LHCN-M2 (cell line): Measurements from ENCODE around the gene NOL11. TPM values are rescaled to one million over a fixed set of nuclear protein-coding genes. Genes with fewer than 3 reads are reported as not detected.
A peak's percentile ranks its signal among the peaks of the same experiment; 100 is the strongest.
"Not testable (repeated sequence)": the region's sequence is repeated elsewhere in the genome, so short reads cannot be mapped to it uniquely, and the experiment has no call there.

Experiments
- DNase-seq: peaks from one replicate; pipeline ENCODE4 v3.0.0-alpha.2; 2012; ENCODE audit warnings: low read depth
- total RNA-seq: library from RNA; depleted of rRNA; stranded (reverse); fragments of >200 nt; gene quantifications from 2 replicates; pipeline ENCODE4 v1.2.3, GENCODE V29; 2014

Gene NOL11
- total RNA-seq, 1 experiment from 2014 or later, result 59.5 TPM

DNA sequence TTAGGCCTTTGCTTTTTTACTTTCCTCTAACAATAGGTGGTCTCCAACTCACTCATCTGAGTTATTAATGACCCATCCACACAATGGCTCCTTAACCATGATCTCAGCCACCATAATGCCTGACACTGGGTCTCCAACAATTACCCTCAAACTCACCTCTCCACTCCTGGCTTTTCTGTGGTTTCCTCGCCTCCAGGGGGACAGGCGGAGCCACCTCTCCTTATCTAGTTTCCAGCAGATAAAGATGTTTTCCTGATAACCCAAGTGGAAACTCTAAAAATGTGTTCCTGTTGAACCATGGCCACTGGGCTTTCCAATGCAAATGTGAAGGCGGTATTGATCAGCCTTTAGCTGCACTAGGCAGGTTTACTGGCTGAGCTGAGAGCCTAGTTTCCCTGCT lies 9.4 kb upstream of the NOL11 start:
- DNase-seq, result no peak

DNA sequence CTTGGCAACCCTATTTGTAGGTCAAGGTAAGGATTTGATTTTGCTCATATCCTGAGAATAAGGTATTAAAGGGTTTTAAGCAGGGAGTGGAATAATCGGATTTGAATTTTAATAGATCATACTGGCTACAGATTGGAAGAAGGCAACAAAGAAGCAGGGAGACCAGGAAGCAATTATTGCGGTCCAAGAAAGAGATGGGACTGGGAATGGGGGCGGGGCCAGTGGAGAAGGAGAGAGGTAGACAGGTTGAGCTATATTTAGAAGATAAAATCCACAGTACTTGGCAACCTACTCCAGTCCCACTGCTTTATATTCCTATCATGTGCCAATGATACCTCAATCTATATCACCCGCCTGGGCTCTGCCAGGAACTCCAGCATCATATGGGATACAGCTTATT lies 5.8 kb upstream of the NOL11 start:
- DNase-seq, result no peak

DNA sequence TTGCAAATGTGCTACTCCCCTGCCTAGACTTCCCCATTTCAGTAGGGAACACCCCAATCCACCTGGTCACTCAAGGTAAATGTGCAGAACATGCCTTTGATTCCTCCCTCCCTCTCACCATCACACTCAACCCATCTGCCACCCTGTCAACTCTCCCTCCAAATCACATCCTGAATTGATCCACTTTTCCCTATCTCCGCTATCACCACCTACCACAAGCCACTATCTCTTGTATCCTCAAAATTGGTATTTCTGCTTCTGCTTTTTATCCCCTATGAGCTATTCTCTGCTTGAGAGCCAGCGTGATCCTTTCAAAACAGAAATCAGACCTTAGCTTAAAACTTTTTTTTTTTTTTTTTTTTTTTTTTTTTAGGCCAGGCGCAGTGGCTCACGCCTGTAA lies 5.4 kb upstream of the NOL11 start:
- DNase-seq, result no peak

DNA sequence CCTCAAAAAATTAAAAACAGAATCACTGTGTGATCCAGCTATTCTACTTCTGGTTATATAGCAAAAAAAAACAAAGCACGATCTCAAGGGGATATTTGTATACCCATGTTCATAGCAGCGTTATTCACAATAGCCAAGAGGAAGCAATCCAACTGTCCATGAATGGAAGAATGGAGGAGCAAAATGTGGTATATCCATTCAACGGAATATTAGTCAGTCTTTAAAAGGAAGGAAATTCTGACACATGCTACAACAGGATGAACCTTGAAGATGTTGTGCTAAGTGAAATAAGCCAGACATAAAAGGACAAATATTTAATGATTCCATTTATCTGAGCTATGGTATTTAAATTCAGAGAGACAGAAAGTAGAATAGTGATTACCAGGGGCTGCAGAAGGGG lies 4.6 kb upstream of the NOL11 start:
- no peak for DNase-seq

DNA sequence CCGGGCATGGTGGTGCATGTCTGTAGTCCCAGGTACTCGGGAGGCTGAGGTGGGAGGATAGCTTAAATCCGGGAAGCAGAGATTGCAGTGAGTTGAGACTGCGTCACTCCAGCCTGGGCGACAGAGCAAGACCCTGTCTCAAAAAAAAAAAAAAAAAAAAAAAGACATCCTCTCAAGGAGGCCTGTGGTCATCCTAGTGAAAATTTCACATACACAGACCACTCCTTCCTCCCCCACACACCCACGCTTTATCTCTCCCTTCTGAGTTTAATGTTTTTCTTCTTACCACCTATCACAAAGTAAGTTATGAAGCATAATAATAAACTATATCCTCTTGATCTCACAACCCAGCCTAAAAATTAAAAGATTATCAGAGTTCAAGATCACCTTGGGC lies 1.3 kb upstream of the NOL11 start:
- no peak for DNase-seq

DNA sequence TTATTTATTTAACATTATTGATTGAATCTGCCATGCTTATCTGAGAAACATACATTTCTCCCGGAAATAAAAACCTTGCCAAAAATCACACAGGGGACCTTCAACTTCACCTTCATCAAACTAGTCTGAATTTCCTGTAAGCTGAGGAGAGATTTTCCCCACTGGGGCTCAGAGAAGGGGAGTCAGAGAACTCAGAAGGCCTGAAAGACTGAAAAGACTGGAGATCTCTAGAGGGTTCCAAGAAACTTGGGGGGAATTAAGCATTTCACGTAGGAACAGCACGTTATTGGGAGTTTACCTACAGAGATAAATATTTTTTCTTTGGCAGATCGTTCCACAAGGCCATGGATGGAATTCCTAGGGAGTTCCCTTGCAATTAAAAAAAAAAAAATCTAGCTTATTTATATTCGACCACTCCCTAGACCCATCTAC lies 528 bp upstream of the NOL11 start:
- DNase-seq, result no peak

DNA sequence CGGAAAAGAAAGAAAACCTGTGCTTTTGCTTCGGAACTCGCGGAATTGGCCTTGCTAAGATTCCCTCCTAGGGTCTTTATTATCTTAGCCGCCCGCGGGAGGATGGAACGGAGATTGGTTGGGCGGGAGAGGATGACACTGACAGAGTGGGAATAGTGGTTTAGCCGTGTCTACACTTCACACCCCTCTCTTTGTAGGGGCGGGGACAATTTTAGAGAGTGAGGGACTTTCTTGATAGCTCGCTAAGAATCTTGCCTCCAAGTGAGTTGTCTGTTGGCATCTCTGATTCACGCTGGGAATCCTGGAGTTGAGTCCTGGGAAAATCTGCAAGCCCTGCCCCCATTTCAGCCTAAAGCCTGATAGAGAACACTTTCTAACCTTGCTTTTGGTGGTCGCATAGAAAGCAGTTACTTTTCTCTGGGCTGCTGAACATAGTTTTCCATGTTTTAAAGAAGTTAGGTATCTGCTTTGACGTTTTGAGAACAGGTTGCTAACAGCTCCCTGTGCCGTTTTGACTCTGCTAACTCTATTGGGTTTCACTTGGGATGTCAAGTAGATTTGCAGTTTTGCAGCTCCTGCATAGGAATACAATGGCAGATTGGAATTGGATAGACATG lies 697 bp downstream of the NOL11 start:
- peak; percentile 43 for DNase-seq

DNA sequence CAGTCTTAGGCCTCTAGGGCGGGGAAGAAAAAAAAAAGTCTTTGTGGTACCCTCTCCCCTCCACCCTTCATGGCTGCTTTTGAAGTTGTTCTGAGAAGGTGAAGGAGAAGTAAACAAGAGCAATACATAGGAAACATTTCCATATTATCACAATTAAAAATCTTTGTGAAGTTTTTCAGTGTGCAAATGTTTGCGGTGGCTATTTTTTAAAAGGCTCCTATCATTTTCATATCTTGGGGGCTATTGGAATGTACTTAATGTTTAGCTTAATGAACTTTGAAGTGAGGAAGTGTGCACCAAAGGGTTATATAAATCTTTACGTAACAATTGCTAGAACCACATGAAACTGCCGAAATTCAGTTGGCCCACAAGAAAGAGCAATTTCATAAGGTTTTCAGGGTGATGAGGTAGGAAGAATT lies 7.6 kb downstream of the NOL11 start:
- no peak for DNase-seq

DNA sequence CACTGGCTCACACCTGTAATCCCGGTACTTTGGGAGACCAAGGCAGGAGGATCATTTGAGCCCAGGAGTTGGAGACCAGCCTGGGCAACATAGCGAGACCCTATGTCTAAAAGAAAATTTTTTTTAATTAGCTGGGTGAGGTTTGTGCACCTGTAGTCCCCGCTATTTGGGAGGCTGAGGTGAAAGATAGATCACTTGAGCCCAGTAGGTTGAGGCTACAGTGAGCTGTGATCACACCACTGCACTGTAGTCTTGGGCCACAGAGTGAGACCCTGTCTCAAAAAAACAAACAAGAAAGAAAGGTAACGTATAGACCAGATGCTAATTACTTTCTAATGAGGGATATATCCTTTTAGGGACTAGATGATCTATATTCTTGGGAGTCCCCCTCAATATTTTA lies 8.1 kb downstream of the NOL11 start:
- DNase-seq, result no peak

DNA sequence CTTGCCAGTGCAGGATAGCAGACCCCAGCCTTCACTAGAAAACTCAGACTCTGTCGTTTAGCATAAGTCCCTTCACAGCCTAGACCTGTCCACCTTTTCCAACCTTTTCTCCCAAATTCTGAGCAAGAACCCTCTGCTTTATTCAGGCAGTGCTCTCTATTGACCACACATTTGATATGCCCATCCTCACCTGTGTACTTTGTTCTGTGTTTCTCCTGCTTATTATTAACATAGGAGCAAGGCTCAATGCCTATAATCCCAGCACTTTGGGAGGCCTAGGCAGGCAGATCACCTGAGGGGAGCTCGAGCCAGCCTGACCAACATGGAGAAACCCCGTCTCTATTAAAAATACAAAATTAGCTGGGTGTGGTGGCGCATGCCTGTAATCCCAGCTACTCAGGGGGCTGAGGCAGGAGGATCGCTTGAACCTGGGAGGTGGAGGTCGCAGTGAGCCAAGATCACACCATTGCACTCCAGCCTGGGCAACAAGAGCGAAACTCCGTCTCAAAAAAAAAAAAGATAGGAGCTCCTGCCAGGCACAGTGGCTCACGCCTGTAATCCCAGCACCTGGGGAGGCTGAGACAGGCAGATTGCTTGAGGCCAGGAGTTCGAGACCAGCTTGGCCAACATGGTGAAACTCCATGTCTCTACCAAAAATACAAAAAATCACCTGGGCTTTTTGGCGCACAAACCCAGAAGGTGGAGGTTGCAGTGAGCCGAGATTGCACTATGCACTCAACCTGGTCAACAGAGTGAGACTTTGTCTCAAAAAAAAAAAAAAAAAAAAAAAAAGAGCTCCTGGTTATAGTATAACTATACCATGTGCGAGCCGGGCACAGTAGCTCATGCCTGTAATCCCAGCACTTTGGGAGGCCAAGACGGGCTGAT lies 9.7 kb downstream of the NOL11 start:
- DNase-seq, result not testable (repeated sequence)

DNA sequence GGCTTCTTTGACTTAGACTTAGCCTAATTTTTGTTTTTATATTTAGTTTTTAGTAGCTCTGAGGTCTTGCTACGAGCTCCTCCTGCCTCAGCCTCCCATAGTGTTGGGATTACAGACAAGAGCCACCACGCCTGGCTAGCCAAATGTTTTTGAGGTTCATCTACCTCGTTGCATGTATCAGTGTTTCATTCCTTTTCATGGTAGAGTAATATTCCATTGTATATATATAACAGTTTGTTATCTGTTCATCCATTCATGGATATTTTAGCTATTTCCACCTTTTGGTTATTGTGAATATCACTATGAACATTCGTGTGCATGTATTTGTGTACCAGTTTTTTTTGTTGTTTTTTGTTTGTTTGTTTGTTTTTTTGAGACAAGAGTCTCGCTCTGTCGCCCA lies 12.2 kb downstream of the NOL11 start:
- no peak for DNase-seq

DNA sequence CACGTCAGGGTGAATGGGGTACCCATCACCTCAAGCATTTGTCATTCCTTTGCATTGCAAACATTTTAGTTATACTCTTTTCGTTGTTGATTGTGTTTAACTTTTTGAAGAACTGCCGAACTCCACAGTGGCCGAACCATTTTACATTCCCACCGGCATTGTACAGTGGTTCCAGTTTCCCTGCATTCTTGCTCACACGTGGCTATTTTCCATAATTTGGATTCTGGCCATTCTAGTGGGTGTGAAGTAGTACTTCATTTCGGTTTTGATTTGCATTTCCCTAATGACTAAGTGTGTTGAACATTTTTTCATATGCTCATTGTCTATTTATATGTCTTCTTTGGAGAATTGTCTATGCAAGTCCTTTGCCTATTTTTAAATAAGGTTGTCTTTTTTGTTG lies 13.0 kb downstream of the NOL11 start:
- DNase-seq, result no peak

DNA sequence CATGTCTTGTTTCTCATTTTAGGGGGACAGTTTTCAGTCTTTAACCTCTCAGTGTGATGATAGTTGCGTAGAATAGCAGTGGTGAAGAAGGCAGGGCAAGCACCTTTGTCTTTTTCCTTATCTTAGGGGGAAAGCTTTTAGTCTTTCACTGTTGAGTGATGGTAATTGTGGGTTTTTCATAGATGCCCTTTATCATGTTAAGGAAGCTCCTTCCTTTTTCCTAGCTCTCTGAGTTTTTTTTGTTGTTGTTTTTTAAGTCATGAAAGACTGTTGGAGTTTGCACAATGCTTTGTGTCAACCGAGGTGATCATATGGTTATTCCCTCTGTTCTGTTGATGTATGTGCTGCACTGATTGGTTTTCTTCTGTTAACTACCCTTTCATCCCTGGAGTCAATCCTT lies 15.7 kb downstream of the NOL11 start:
- no peak for DNase-seq

DNA sequence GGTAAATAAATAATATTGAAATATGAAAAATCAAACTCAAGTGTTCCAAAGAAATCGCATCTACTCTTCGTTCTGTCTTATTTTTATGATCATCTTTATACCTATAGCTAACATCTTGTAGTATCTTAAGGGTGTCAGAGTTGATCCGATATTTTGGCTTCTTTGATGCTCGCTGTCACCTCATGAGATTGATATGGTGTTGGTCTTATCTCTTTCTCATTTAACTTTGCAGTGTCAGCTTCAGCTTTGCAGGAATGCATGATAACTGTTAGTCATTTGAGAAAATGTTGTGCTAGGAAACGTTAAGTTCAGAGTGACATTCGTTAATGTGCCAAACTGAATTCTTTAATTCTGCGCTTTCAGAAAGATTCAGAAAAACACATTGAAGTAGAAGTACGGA lies 19.4 kb downstream of the NOL11 start:
- no peak for DNase-seq

DNA sequence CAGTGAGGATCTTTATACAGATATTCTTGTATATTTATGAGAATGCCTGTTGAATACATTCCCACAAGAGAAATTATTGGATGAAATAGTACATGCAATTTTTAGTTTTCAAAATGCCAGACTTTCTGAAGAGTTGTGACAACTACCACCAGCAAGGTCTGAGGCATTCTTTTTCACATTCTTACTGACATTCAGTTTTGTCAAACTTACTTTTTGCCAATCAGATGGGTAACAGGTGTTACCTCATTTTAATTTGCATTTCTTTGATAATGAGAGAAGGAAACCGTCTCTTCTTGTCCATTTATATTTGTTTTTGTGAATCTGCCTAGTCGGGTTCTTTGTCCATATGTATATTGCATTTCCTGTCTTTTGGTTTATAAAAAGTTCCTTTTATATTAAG lies 24.3 kb downstream of the NOL11 start:
- no peak for DNase-seq

DNA sequence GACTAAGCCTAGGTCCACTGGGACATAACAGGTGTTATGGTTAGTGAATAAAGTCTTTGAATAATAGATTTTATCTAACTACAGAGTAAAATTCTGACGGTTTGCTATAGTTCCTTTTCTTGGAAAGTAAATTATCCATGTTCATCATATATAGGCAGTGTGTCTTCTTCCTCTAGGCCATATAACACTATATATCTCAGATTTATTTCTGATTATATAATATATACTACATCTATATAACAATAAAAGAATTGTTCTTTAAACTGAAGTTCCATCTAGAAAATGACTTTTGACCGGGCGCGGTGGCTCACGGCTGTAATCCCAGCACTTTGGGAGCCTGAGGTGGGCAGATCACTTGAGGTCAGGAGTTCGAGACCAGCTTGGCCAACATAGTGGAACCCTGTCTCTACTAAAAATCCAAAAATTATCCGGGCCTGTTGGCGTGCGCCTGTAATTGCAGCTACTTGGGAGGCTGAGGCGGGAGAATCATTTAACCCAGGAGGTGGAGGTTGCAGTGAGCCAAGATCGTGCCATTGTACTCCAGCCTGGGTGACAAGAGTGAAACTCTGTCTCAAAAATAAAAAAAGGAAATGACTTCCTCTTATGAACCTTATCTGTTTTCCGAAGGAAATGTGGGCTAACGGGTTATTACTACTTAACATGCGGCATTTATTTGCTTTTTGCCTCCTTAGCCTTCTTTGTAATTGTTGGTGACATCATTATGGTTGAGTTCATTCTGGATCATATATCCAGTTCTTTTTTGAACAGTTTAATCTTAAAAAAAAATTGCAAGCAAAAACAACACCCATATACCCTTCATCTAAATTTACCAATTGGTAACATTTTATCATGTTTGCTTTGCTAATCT lies 29.2 kb downstream of the NOL11 start:
- no peak for DNase-seq

DNA sequence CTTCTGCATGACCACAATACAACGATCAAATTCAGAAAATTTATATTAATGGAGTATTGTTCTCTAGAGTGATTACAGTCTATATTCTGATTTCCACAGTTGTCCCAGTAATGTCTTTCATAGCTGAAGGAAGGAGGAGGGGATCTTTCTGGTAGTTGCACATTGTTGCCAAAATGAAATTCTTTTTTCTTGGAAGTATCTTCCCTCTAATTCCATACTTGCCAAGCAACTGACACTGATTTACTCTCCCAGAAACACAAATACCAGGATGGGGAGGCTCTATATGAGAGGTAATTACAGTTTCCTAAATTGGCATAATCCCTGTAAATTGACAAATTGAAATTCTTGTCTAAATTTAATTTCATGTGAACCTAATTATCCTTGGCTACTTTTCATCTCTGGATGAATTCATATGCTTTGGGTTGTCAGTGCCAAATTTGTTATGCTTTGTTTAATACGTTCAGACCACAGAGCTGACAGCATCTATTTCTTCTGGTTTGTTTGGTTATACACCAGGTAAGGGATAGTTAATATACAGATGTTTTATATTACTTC lies 30.0 kb downstream of the NOL11 start:
- DNase-seq, result no peak

DNA sequence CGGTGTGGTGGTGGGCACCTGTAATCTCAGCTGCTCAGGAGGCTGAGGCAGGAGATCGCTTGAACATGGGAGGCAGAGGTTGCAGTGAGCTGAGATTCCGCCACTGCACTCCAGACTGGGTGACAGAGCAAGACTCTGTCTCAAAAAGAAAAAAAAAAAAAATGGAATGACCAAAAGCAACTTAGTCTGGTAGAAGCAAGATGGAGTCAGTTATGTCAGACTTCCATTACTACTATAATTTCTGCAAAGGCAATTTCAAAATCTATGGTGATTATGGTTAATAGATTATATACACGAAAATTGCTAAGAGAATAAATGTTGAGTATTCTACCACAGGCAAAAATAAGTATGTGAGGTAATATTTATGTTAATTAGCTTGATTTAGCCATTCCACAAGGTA lies 32.3 kb downstream of the NOL11 start:
- DNase-seq, result no peak

DNA sequence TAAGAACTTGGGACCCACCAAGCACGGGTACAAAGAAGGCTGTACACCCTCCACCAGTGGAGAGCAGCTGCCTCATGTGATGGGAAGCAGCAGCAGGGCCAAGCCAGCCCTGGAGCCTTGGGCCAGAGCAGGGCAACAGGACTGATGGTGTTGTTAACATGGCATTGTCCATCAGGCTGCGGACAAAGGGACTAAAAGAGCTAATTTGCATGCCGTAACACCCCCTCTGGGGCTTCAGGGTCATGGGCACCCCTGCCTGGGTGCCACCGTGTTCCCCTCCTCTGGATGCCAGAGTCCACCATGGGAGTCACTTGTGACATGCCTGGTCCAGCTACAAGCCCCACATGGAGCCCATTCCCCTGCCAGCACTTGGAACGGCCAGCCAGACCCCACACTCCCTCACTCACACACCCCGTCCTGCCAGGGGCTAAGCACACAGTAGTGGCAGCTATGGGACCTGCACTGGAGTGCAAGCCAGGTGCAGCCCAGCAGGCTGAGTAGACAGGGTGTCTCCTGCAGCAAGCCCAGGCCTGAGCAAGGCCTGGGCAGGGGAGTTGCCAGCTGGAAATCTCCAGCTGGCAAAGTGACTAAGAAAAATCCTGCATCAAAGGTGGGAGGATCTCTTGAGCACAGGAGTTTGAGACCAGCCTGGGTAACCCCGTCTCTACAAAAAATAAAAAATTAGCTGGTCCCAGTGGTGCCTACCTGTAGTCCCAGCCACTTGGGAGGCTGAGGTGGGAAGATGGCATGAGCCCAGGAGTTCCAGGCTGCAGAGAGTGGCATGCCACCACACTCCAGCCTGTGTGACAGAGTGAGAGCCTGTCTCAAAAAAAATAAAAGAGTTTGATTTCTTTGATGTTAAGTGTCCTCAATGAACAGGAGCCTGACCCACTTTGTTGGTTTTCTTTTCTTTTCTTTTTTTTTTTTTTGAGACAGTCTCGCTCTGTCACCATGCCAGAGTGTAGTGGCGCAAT lies 33.7 kb downstream of the NOL11 start:
- DNase-seq, result no peak

DNA sequence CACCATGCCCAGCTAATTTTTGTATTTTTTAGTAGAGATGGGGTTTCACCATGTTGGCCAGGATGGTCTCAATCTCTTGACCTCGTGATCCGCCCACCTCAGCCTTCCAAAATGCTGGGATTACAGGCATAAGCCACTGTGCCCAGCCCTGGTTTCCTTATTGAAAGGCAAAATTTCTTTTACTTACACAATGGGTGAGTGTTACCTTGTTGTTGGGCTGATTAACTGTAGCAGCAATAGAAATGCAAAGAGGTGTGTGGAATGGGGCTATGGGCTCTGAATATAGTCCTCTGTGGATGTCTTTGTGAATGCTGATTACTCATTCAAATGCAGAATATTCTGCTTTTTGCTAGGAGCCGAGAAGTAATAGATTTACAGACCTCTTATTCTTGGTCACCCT lies 34.4 kb downstream of the NOL11 start:
- not testable (repeated sequence) for DNase-seq

DNA sequence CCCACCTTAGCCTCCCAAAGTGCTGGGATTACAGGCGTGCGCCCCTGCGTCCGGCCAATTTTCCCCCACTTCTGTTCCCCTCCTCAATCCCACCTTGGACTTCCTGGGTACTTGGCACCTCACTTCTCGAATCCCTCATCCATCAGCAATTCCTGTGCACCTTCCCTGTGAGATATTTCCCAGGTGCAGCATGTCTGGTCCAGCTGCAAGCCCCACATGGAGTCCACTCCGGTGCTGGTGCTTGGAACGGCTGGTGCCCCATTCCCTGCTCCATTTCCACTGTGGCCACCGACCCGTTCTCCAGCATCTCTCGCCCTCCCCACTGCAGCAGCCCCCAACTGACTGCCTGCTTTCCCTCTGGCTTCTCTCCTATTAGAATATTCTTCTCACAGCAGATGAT lies 35.3 kb downstream of the NOL11 start:
- DNase-seq, result no peak
